Natural killer cell (primary cell): Measurements from ENCODE around the gene GCLC. TPM values are rescaled to one million over a fixed set of nuclear protein-coding genes. Genes with fewer than 3 reads are reported as not detected.

Experiments used
- ATAC-seq, 3 donors: fragments of 150-1000 bp in 2 of 3; fragments of 200-7000 bp in 1 of 3; cut with Tn5 transposase; 1 replicate in 1 of 3; 2 replicates in 2 of 3; pipeline ENCODE4 v1.10.0; 2021; ENCODE audit warnings: mild to moderate bottlenecking in 2 of 3, moderate library complexity in 2 of 3
- DNase-seq, 2 donors: peaks; one replicate each; pipeline versions ENCODE4 v3.0.0 to v3.0.0-alpha.2; 2013 to 2021; ENCODE audit warnings: mixed read lengths in 1 of 2
- H3K27ac ChIP-seq: one replicate; pipeline ENCODE4 v1.5.1; 2013; ENCODE audit warnings: mild to moderate bottlenecking, low read length
- H3K27me3 ChIP-seq: one replicate; pipeline ENCODE4 v1.6.1; 2013; ENCODE audit warnings: low read length; ENCODE audit not compliant: control insufficient read depth, insufficient read depth
- H3K36me3 ChIP-seq: one replicate; pipeline ENCODE4 v1.6.1; 2013; ENCODE audit warnings: low read length; ENCODE audit not compliant: control insufficient read depth, insufficient read depth
- H3K4me1 ChIP-seq: one replicate; pipeline ENCODE4 v1.6.1; 2013; ENCODE audit warnings: low read length; ENCODE audit not compliant: control insufficient read depth, insufficient read depth
- H3K4me3 ChIP-seq: one replicate; pipeline ENCODE4 v1.5.1; 2013; ENCODE audit warnings: low read length
- H3K9me3 ChIP-seq: one replicate; pipeline ENCODE4 v1.6.1; 2013; ENCODE audit warnings: low read length; ENCODE audit not compliant: control insufficient read depth, insufficient read depth
- H3K27ac Mint-ChIP-seq, 2 donors: one replicate each; pipeline ENCODE4 v1.8.0; 2022; ENCODE audit warnings: mild to moderate bottlenecking in 2 of 2, mixed read lengths in 2 of 2, moderate library complexity in 1 of 2
- H3K27me3 Mint-ChIP-seq, 2 donors: one replicate each; pipeline ENCODE4 v1.8.0; 2022; ENCODE audit warnings: low read depth in 2 of 2, mixed read lengths in 2 of 2
- H3K36me3 Mint-ChIP-seq: one replicate; pipeline ENCODE4 v1.8.0; 2022; ENCODE audit warnings: mixed read lengths
- H3K4me1 Mint-ChIP-seq, 2 donors: one replicate each; pipeline ENCODE4 v1.8.0; 2022; ENCODE audit warnings: mixed read lengths in 2 of 2
- H3K4me3 Mint-ChIP-seq: one replicate; pipeline ENCODE4 v1.8.0; 2022; ENCODE audit warnings: mild to moderate bottlenecking, moderate library complexity, mixed read lengths
- H3K9me3 Mint-ChIP-seq, 2 donors: one replicate each; pipeline ENCODE4 v1.8.0; 2022; ENCODE audit warnings: mixed read lengths in 2 of 2
- CTCF ChIP-seq: fragments of 200-600 bp; IDR thresholded peaks from one replicate; pipeline ENCODE4 v1.8.0; 2022; ENCODE audit warnings: antibody characterized with exemption
- WGBS: methylation state at CpG from one replicate; pipeline ENCODE4 v1.1.7; 2013; ENCODE audit warnings: missing lambda C conversion rate; ENCODE audit not compliant: insufficient coverage; 5-methylcytosine and 5-hydroxymethylcytosine counted together
- intact Hi-C: fragments of 100-400 bp; cut with micrococcal nuclease; formaldehyde crosslinking; loops from one replicate; pipeline ENCODE4 v1.14.2; 2022
- total RNA-seq, 4 donors: library from RNA; stranded (reverse); fragments of 120-200 nt in 1 of 4; gene quantifications; one replicate each; pipeline versions ENCODE4 v1.2.3 to v1.2.4, GENCODE V29; 2013 to 2022

GCLC gene
- total RNA-seq, 3 donors from 2014 or later (not counting 1 experiment from before 2014, with no cell fraction given), result 39.0 to 52.7 (median 39.2) TPM

- Histone ChIP-seq H3K36me3 (peaks cover 19% of the 10 kb centered on the region), H3K4me1 (peaks cover 3% of the 10 kb centered on the region), H3K27me3 (no peaks in the 10 kb centered on the region), H3K9me3 (no peaks in the 10 kb centered on the region), H3K27ac (no peak overlapping the region), H3K4me3 (no peak overlapping the region)
- Mint-ChIP-seq H3K4me1 (peaks cover 0 to 6% of the 10 kb centered on the region in 2 donors), H3K27me3 (peaks cover 6 to 22% of the 10 kb centered on the region in 2 donors), H3K36me3 (peaks cover 17% of the 10 kb centered on the region), H3K9me3 (no peaks in the 10 kb centered on the region), H3K4me3 (no peak overlapping the region), H3K27ac (no peak overlapping the region)
- no peak for TF ChIP-seq CTCF
- intact Hi-C loops, result no loop called here
- 100% methylated on average over 5 of the region's 6 CpGs for WGBS
- DNase-seq (no peak), ATAC-seq (no peak)
These were observed 49.1 kb downstream of the GCLC start for GRCh38 chr6:53495506-53496499.

- 81% methylated on average over 2 of the region's 4 CpGs for WGBS
These were observed 50.8 kb downstream of the GCLC start for GRCh38 chr6:53494076-53494475.

GRCh38 chr6:53493635-53494025 lies 51.3 kb downstream of the GCLC start:
- Histone ChIP-seq H3K27me3 (no peaks in the 10 kb centered on the region), H3K9me3 (no peaks in the 10 kb centered on the region), H3K27ac (no peak overlapping the region), H3K4me1 (peaks cover 3% of the 10 kb centered on the region), H3K4me3 (no peak overlapping the region), H3K36me3 (peaks cover 7% of the 10 kb centered on the region)
- intact Hi-C loops, result loop anchor here (1.0 to 5.0 kb wide), 3 partner anchors 54 to 235 kb away; partner anchors contain the start of gene GCLC
- no peak overlapping the region for H3K27ac Mint-ChIP-seq
- H3K4me3 Mint-ChIP-seq, result no peak overlapping the region
- WGBS, result 82% methylated on average over 1 of the region's 2 CpGs
- H3K36me3 Mint-ChIP-seq, result peaks cover 13% of the 10 kb centered on the region
- TF ChIP-seq CTCF, result no peak
- peaks cover 0 to 6% of the 10 kb centered on the region in 2 donors for H3K4me1 Mint-ChIP-seq
- peaks cover 8 to 27% of the 10 kb centered on the region in 2 donors for H3K27me3 Mint-ChIP-seq
- H3K9me3 Mint-ChIP-seq, result no peaks in the 10 kb centered on the region
- ATAC-seq (no peak), DNase-seq (no peak)

More at GRCh38 chr6:53494076-53494475, 50.8 kb downstream of the GCLC start:
- ATAC-seq (no peak), DNase-seq (no peak)
- no peak overlapping the region for H3K27ac ChIP-seq
- Mint-ChIP-seq H3K4me1 (peaks cover 0 to 6% of the 10 kb centered on the region in 2 donors), H3K27ac (no peak overlapping the region), H3K4me3 (no peak overlapping the region), H3K9me3 (no peaks in the 10 kb centered on the region), H3K36me3 (peaks cover 17% of the 10 kb centered on the region), H3K27me3 (peaks cover 6 to 22% of the 10 kb centered on the region in 2 donors)
- peaks cover 3% of the 10 kb centered on the region for H3K4me1 ChIP-seq
- peaks cover 11% of the 10 kb centered on the region for H3K36me3 ChIP-seq
- no peaks in the 10 kb centered on the region for H3K27me3 ChIP-seq
- no peak for TF ChIP-seq CTCF
- H3K4me3 ChIP-seq, result no peak overlapping the region
- intact Hi-C loops, result loop anchor here (5.0 kb wide), 1 partner anchor 53 kb away; the partner anchor contains the start of gene GCLC
- H3K9me3 ChIP-seq, result no peaks in the 10 kb centered on the region
